Measurements from ENCODE around the gene GET4.

GET4 gene

GRCh38 chr7:889391-889790 lies 13.0 kb downstream of the GET4 start:
- no peaks in the 10 kb centered on the region for H3K9me3 ChIP-seq (replicated peaks; ENCODE audit: insufficient read depth, low read length)
- no peak overlapping the region for H3K27ac ChIP-seq (ENCODE audit: low read length)
- TF ChIP-seq EZH2 (optimal IDR thresholded peaks at IDR 0.05; ENCODE audit: low read depth, low read length) (no peak), EZH2phosphoT487 (IDR thresholded peaks at IDR 0.05; ENCODE audit: low read length) (no peak), CTCF (IDR thresholded peaks at IDR 0.05; ENCODE audit: low read length) (no peak)
- peaks cover 51% of the 10 kb centered on the region for H3K79me2 ChIP-seq (ENCODE audit: low read length)
- H3K4me2 ChIP-seq (ENCODE audit: low read depth, low read length), result no peak overlapping the region
- no peaks in the 10 kb centered on the region for H3F3A ChIP-seq (ENCODE audit: insufficient read depth, low read length)
- H3K27me3 ChIP-seq (replicated peaks; ENCODE audit: insufficient read depth, low read length), result no peaks in the 10 kb centered on the region
- no peak overlapping the region for H3K9ac ChIP-seq (ENCODE audit: low read length)
- H4K20me1 ChIP-seq (ENCODE audit: insufficient read depth, low read length), result no peaks in the 10 kb centered on the region
- no peaks in the 10 kb centered on the region for H3K9me2 ChIP-seq (replicated peaks; ENCODE audit: insufficient read depth, low read length)
- peaks cover 18% of the 10 kb centered on the region for H3K36me3 ChIP-seq (replicated peaks; ENCODE audit: insufficient read depth, low read length)
- H3K4me1 ChIP-seq (ENCODE audit: low read length), result no peaks in the 10 kb centered on the region
- DNase-seq, result no peak
- H3K4me3 ChIP-seq (ENCODE audit: low read length), result no peak overlapping the region
- H2AFZ ChIP-seq (ENCODE audit: low read length), result no peak overlapping the region

GRCh38 chr7:890868-891267 lies 14.5 kb downstream of the GET4 start:
- Histone ChIP-seq H3K79me2 (ENCODE audit: low read length) (peaks cover 36% of the 10 kb centered on the region), H2AFZ (ENCODE audit: low read length) (no peak overlapping the region), H3K4me3 (ENCODE audit: low read length) (no peak overlapping the region), H3K27me3 (replicated peaks; ENCODE audit: insufficient read depth, low read length) (no peaks in the 10 kb centered on the region), H4K20me1 (ENCODE audit: insufficient read depth, low read length) (no peaks in the 10 kb centered on the region), H3K36me3 (replicated peaks; ENCODE audit: insufficient read depth, low read length) (peaks cover 22% of the 10 kb centered on the region), H3F3A (ENCODE audit: insufficient read depth, low read length) (no peaks in the 10 kb centered on the region), H3K9ac (ENCODE audit: low read length) (no peak overlapping the region), H3K9me2 (replicated peaks; ENCODE audit: insufficient read depth, low read length) (no peaks in the 10 kb centered on the region), H3K4me1 (ENCODE audit: low read length) (no peaks in the 10 kb centered on the region), H3K4me2 (ENCODE audit: low read depth, low read length) (no peak overlapping the region), H3K27ac (ENCODE audit: low read length) (no peak overlapping the region), H3K9me3 (replicated peaks; ENCODE audit: insufficient read depth, low read length) (no peaks in the 10 kb centered on the region)
- DNase-seq, result no peak
- TF ChIP-seq EZH2phosphoT487 (IDR thresholded peaks at IDR 0.05; ENCODE audit: low read length), result no peak
- TF ChIP-seq EZH2 (optimal IDR thresholded peaks at IDR 0.05; ENCODE audit: low read depth, low read length), result no peak
- no peak for TF ChIP-seq CTCF (IDR thresholded peaks at IDR 0.05; ENCODE audit: low read length)

- no peak overlapping the region for H3K9ac ChIP-seq (ENCODE audit: low read length)
- H2AFZ ChIP-seq (ENCODE audit: low read length), result no peak overlapping the region
- H3K4me2 ChIP-seq (ENCODE audit: low read depth, low read length), result no peak overlapping the region
- H3K4me1 ChIP-seq (ENCODE audit: low read length), result no peaks in the 10 kb centered on the region
- no peaks in the 10 kb centered on the region for H3F3A ChIP-seq (ENCODE audit: insufficient read depth, low read length)
- no peaks in the 10 kb centered on the region for H3K27me3 ChIP-seq (replicated peaks; ENCODE audit: insufficient read depth, low read length)
- H3K9me3 ChIP-seq (replicated peaks; ENCODE audit: insufficient read depth, low read length), result no peaks in the 10 kb centered on the region
- no peak for DNase-seq
- H3K9me2 ChIP-seq (replicated peaks; ENCODE audit: insufficient read depth, low read length), result no peaks in the 10 kb centered on the region
- no peak overlapping the region for H3K4me3 ChIP-seq (ENCODE audit: low read length)
- no peaks in the 10 kb centered on the region for H4K20me1 ChIP-seq (ENCODE audit: insufficient read depth, low read length)
- H3K27ac ChIP-seq (ENCODE audit: low read length), result no peak overlapping the region
- peaks cover 22% of the 10 kb centered on the region for H3K36me3 ChIP-seq (replicated peaks; ENCODE audit: insufficient read depth, low read length)
- peaks cover 32% of the 10 kb centered on the region for H3K79me2 ChIP-seq (ENCODE audit: low read length)
- TF ChIP-seq CTCF (IDR thresholded peaks at IDR 0.05; ENCODE audit: low read length), result no peak
- no peak for TF ChIP-seq EZH2phosphoT487 (IDR thresholded peaks at IDR 0.05; ENCODE audit: low read length)
- no peak for TF ChIP-seq EZH2 (optimal IDR thresholded peaks at IDR 0.05; ENCODE audit: low read depth, low read length)
Observed at GRCh38 chr7:891291-891690, 14.9 kb downstream of the GET4 start.
